Activated B cell treated with CpG ODN at 0.5 μM for 24 hours (primary cell): ENCODE measurements around the gene SAMSN1. TPM values are rescaled to one million over a fixed set of nuclear protein-coding genes. Genes with fewer than 3 reads are reported as not detected.

Source experiments
- ATAC-seq: fragments of 200-7000 bp; cut with Tn5 transposase; one replicate; pipeline ENCODE4 v1.10.0; 2021; ENCODE audit warnings: low read depth, mild to moderate bottlenecking, moderate library complexity
- CTCF ChIA-PET: fragments of 350-600 bp; sonication (Branson Sonifier 250); formaldehyde crosslinking; loops from one replicate; lab custom pipeline; 2021; ENCODE audit warnings: antibody characterized with exemption; lab: Charles Lee
- POLR2A ChIA-PET: fragments of 350-600 bp; sonication (Branson Sonifier 250); formaldehyde crosslinking; loops from one replicate; lab custom pipeline; 2021; ENCODE audit warnings: antibody characterized with exemption; lab: Charles Lee
- DNase-seq: peaks from one replicate; pipeline ENCODE4 v3.0.0; 2022
- H3K27ac Mint-ChIP-seq: one replicate; pipeline ENCODE4 v1.8.0; 2020; ENCODE audit warnings: mixed read lengths
- H3K27me3 Mint-ChIP-seq: one replicate; pipeline ENCODE4 v1.8.0; 2021; ENCODE audit warnings: mixed read lengths
- H3K36me3 Mint-ChIP-seq: one replicate; pipeline ENCODE4 v1.8.0; 2021; ENCODE audit warnings: low read depth, mixed read lengths
- H3K4me1 Mint-ChIP-seq: one replicate; pipeline ENCODE4 v1.8.0; 2021; ENCODE audit warnings: mixed read lengths
- H3K4me3 Mint-ChIP-seq: one replicate; pipeline ENCODE4 v1.8.0; 2020; ENCODE audit warnings: mild to moderate bottlenecking, mixed read lengths
- H3K9me3 Mint-ChIP-seq: one replicate; pipeline ENCODE4 v1.8.0; 2020; ENCODE audit warnings: mixed read lengths
- intact Hi-C: fragments of 100-400 bp; cut with micrococcal nuclease; formaldehyde crosslinking; loops from one replicate; pipeline ENCODE4 v1.15.1; 2024
- total RNA-seq: library from RNA; stranded (reverse); gene quantifications from 2 replicates; pipeline ENCODE4 v1.2.3, GENCODE V29; 2022
- TF ChIP-seq, protein P1 (sequence below): fragments of 200-600 bp; IDR thresholded peaks from one replicate; pipeline ENCODE4 v1.8.0; 2022; ENCODE audit warnings: antibody characterized with exemption, mild to moderate bottlenecking

Gene SAMSN1
- total RNA-seq, 1 donor from 2014 or later = 49.7 TPM

DNA sequence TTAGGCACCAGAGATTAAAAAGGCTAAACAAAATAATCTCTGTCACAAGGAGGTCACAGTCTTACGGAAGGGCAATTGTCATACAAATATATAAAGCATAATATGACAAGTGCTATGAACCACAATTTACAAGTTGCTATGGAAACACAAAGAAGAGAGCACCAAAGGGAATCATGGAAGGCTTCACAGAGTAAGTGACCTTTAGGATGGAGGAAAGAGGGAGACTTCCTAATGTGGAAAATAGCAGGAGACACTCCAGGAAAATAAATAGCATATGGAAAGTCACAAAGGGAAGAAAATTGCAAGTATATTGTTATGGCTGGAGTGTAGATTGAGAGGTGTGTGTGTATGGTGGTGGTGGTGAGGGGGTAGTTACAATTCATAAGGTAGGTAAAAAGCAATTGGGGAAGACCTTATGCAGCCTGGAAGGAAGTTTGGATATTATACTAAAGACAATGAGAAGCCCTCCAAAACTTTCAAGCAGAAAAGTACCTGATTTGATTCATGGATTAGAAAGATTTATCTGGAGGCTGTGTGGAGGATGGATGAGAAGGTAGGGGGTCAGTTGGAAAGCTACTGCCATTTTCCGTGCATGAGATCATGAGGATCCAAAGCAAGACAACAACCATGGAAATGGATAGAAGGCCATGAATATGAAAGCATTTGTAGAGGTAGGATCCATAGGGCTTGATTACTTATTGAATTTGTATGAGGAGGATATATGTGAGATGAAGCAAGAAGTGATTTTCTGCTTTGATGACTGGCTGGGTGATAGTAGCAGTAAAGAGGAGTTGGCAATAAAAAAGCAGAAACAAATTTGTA, 61.7 kb downstream of the SAMSN1 start:
- Mint-ChIP-seq H3K4me3 (no peak overlapping the region), H3K27ac (peak overlapping the region; percentile 9), H3K27me3 (no peaks in the 10 kb centered on the region), H3K36me3 (peaks cover 34% of the 10 kb centered on the region), H3K4me1 (peaks cover 37% of the 10 kb centered on the region), H3K9me3 (no peaks in the 10 kb centered on the region)
- no peak for DNase-seq
- ChIA-PET POLR2A (no interaction called here), CTCF (no interaction called here)
- no peak for ATAC-seq
- TF ChIP-seq, protein P1, sequence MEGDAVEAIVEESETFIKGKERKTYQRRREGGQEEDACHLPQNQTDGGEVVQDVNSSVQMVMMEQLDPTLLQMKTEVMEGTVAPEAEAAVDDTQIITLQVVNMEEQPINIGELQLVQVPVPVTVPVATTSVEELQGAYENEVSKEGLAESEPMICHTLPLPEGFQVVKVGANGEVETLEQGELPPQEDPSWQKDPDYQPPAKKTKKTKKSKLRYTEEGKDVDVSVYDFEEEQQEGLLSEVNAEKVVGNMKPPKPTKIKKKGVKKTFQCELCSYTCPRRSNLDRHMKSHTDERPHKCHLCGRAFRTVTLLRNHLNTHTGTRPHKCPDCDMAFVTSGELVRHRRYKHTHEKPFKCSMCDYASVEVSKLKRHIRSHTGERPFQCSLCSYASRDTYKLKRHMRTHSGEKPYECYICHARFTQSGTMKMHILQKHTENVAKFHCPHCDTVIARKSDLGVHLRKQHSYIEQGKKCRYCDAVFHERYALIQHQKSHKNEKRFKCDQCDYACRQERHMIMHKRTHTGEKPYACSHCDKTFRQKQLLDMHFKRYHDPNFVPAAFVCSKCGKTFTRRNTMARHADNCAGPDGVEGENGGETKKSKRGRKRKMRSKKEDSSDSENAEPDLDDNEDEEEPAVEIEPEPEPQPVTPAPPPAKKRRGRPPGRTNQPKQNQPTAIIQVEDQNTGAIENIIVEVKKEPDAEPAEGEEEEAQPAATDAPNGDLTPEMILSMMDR = no peak
- intact Hi-C loops = no loop called here

DNA sequence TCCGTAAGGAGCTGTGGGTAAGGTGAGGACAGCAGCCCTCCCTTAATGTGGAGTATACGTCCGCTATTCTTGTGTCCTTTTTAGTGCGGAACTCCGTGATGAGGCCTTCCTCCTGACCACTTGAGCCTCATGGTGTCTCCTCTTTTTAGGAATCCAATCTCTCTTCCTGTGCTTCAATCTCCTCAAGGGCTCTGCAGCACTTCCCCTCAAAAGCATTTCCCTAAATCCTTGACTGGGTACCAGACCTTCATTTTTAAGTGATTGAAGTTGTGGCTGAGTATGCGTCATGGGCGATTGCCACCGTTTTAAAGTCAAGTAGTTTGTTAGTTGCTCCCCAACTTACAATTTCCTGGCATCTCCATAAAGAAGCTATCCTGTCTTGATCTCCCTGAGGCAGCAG, 62.8 kb downstream of the SAMSN1 start:
- Mint-ChIP-seq H3K4me1 (peaks cover 39% of the 10 kb centered on the region), H3K27ac (peak overlapping the region; percentile 47), H3K36me3 (peaks cover 27% of the 10 kb centered on the region), H3K27me3 (no peaks in the 10 kb centered on the region), H3K4me3 (no peak overlapping the region), H3K9me3 (no peaks in the 10 kb centered on the region)
- TF ChIP-seq, protein P1 = no peak
- ChIA-PET POLR2A (no interaction called here), CTCF (no interaction called here)
- intact Hi-C loops = no loop called here
- no peak for DNase-seq
- ATAC-seq = no peak

DNA sequence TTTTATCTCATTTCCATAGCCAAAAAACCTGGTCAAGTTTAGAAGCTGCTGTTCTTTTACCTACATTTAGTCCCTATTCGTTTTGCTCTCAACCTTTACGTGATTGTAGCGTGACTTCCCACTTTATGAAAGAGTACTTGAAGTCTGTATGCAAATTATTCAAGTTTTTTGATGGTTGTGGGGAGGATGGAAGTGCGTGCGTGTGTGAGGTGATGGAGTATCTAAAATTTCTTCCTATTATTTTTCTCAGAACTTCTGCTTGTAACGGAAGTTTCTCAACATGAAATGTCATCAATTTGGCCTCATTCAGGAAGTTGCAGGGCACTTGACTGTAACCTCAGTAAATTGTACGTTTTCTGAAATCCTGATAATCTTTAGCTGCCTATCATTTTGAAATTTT, 64.0 kb downstream of the SAMSN1 start:
- peaks cover 23% of the 10 kb centered on the region for H3K36me3 Mint-ChIP-seq
- peak overlapping the region; percentile 58 for H3K4me3 Mint-ChIP-seq
- peak overlapping the region; percentile 62 for H3K27ac Mint-ChIP-seq
- CTCF ChIA-PET = interaction anchor here (1.1 to 1.6 kb wide), 3 partner anchors 254 to 281 kb away, joined by 3 to 4 read pairs (median 3); no protein-coding TSS in a partner anchor
- peak; percentile 78 for ATAC-seq
- H3K9me3 Mint-ChIP-seq = no peaks in the 10 kb centered on the region
- TF ChIP-seq, protein P1 = no peak
- no peak for DNase-seq
- intact Hi-C loops = no loop called here
- no peaks in the 10 kb centered on the region for H3K27me3 Mint-ChIP-seq
- H3K4me1 Mint-ChIP-seq = peaks cover 32% of the 10 kb centered on the region
- POLR2A ChIA-PET = interaction anchor here (0.7 to 1.3 kb wide), 4 partner anchors 11 to 209 kb away, joined by 3 to 6 read pairs (median 3); no protein-coding TSS in a partner anchor

DNA sequence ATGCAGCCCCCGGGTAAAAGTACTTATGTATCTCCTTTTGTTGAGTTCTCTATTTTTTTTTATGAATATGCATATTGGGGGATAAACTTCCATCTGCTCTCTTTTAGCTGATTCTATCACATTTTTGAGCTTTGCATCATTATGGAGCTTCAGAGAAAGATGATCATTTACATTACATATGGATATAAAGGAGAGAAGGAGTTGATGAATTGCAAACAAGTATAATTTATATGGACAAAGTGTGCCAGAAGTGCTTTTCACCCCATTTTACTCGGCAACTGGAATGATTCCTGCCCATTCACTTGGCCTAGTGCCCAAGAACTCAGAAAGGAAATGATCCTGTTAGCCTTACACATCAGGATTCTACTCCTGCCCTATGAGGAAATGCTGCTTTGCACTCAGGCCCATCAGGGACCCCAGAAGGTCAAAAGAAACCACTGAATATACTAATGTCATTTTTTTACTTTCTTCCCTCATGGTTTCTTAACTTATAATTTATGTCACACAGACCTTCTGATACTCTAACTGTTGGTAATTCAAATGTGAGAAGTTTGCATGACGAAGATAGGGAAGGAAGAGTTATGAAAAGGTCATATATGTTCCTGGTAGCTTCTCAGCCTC, 65.6 kb downstream of the SAMSN1 start:
- TF ChIP-seq, protein P1 = no peak
- ChIA-PET POLR2A (interaction anchor here (0.6 kb wide), 2 partner anchors 96 to 330 kb away, joined by 3 to 6 read pairs; no protein-coding TSS in a partner anchor), CTCF (interaction anchor here (1.6 kb wide), 1 partner anchor 256 kb away, joined by 4 read pairs; no protein-coding TSS in a partner anchor)
- intact Hi-C loops = no loop called here
- ATAC-seq (no peak), DNase-seq (no peak)
- Mint-ChIP-seq H3K27me3 (no peaks in the 10 kb centered on the region), H3K27ac (no peak overlapping the region), H3K36me3 (peaks cover 14% of the 10 kb centered on the region), H3K4me1 (peaks cover 27% of the 10 kb centered on the region), H3K9me3 (no peaks in the 10 kb centered on the region), H3K4me3 (no peak overlapping the region)

DNA sequence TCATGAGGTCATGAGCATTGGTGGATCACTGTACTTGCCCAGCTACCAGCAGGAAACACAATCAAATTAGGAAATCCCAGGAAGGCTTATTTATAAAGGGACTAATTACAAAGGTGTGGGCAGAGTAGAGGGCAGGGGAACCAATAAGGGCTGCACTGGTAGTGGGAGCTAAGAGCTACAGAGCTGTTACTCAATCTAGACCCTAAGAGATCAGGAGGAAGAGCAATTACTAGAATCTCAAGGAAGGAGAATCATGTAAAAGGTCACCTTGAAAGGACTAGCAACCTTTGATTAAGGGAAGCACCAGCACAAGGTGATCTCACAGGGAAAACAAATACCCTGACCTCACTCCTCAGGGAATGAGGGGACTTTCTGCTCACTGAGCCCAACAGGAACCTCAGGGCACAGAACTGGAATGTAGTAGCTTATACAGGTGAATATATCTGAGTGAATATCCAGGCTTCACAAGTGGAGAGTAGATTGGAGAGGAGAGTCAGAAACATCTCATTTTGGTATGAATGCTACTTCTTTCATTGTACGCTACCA, 66.8 kb downstream of the SAMSN1 start:
- no peak overlapping the region for H3K27ac Mint-ChIP-seq
- peaks cover 27% of the 10 kb centered on the region for H3K4me1 Mint-ChIP-seq
- H3K4me3 Mint-ChIP-seq = no peak overlapping the region
- no peaks in the 10 kb centered on the region for H3K27me3 Mint-ChIP-seq
- POLR2A ChIA-PET = no interaction called here
- CTCF ChIA-PET = interaction anchor here (0.8 kb wide), 1 partner anchor 23 kb away, joined by 3 read pairs; no protein-coding TSS in a partner anchor
- TF ChIP-seq, protein P1 = no peak
- DNase-seq = no peak
- no peak for ATAC-seq
- no peaks in the 10 kb centered on the region for H3K9me3 Mint-ChIP-seq
- peaks cover 2% of the 10 kb centered on the region for H3K36me3 Mint-ChIP-seq
- intact Hi-C loops = no loop called here
